Testis (tissue), 3 donors: Measurements from ENCODE around the gene GSC. TPM values are rescaled to one million over a fixed set of nuclear protein-coding genes. Genes with fewer than 3 reads are reported as not detected.

Experiments
- DNase-seq: peaks from one replicate; pipeline ENCODE4 v3.0.0-alpha.2; 2019
- H3K27ac ChIP-seq, 2 donors: fragments of 200-600 bp; sonication (generic); one replicate each; pipeline ENCODE4 v1.5.1; 2019
- H3K27me3 ChIP-seq: fragments of 200-600 bp; sonication (generic); one replicate; pipeline ENCODE4 v1.5.1; 2019
- H3K36me3 ChIP-seq: fragments of 200-600 bp; sonication (generic); one replicate; pipeline ENCODE4 v1.5.1; 2017; ENCODE audit warnings: low read depth; ENCODE audit errors: missing control alignments
- H3K4me1 ChIP-seq: fragments of 200-600 bp; sonication (generic); one replicate; pipeline ENCODE4 v1.5.1; 2019
- H3K4me3 ChIP-seq, 2 donors: fragments of 200-600 bp; sonication (generic); one replicate each; pipeline ENCODE4 v1.5.1; 2017 to 2019
- H3K9me3 ChIP-seq: fragments of 200-600 bp; sonication (generic); one replicate; pipeline ENCODE4 v1.5.1; 2017
- CTCF ChIP-seq, 3 experiments: fragments of 450-650 bp in 2 of 3; fragments of 200-600 bp in 1 of 3; sonication (generic) in 1 of 3; IDR thresholded peaks; one replicate each; pipeline ENCODE4 v1.5.1; 2016 to 2019; ENCODE audit warnings: antibody characterized with exemption in 3 of 3, mild to moderate bottlenecking in 2 of 3, moderate library complexity in 1 of 3
- POLR2A ChIP-seq: fragments of 450-650 bp; IDR thresholded peaks from one replicate; pipeline ENCODE4 v1.6.1; 2017; ENCODE audit warnings: antibody characterized with exemption, mild to moderate bottlenecking, moderate library complexity
- WGBS, 2 donors: methylation state at CpG; one replicate each; pipeline ENCODE4 v1.1.5; 2018; 5-methylcytosine and 5-hydroxymethylcytosine counted together
- intact Hi-C: fragments of 100-400 bp; cut with DNase I; formaldehyde crosslinking; loops from one replicate; pipeline ENCODE4 v1.15.1; 2023; ENCODE audit warnings: low total_unique reads
- polyA plus RNA-seq: library from polyadenylated mRNA; stranded (reverse); fragments of 350-450 nt; fragmentation: Illumina TruSeq; extraction: RNeasy Lipid Tissue Mini Kit (QIAGEN cat#74804); gene quantifications from one replicate; pipeline ENCODE4 v1.2.3, GENCODE V29; 2014; ENCODE audit warnings: low read depth, low replicate concordance; ENCODE audit not compliant: insufficient read depth
- total RNA-seq, 2 donors: library from RNA; depleted of rRNA; stranded (reverse); fragments of >200 nt; gene quantifications; one replicate each; pipeline ENCODE4 v1.2.3, GENCODE V29; 2016

The GSC gene
- total and polyA plus RNA-seq, 3 donors from 2014 or later: 0.51 to 2.0 (median 2.0) TPM

GRCh38 chr14:94775871-94776210, 5.9 kb upstream of the GSC start:
- intact Hi-C loops: no loop called here
- no peak for TF ChIP-seq CTCF (IDR thresholded peaks at IDR 0.05)
- TF ChIP-seq POLR2A: no peak
- no peak overlapping the region for H3K4me3 ChIP-seq
- H3K9me3 ChIP-seq: no peaks in the 10 kb centered on the region
- WGBS, 2 donors: 15 to 17% methylated on average over 2 of the region's 2 CpGs
- H3K36me3 ChIP-seq: no peaks in the 10 kb centered on the region
- no peaks in the 10 kb centered on the region for H3K4me1 ChIP-seq
- no peak for DNase-seq
- H3K27me3 ChIP-seq: peaks cover 8% of the 10 kb centered on the region
- no peak overlapping the region for H3K27ac ChIP-seq

- intact Hi-C loops: no loop called here
- Histone ChIP-seq H3K4me1 (no peaks in the 10 kb centered on the region), H3K9me3 (no peaks in the 10 kb centered on the region), H3K27ac (no peak overlapping the region), H3K4me3 (no peak overlapping the region), H3K27me3 (peaks cover 8% of the 10 kb centered on the region), H3K36me3 (no peaks in the 10 kb centered on the region)
- TF ChIP-seq CTCF (IDR thresholded peaks at IDR 0.05) (no peak), POLR2A (no peak)
- WGBS, 2 donors: 20 to 27% methylated on average over 20 of the region's 20 CpGs
- no peak for DNase-seq
Measured at GRCh38 chr14:94775091-94775870, 5.4 kb upstream of the GSC start.

- peaks cover 6% of the 10 kb centered on the region for H3K4me1 ChIP-seq
- intact Hi-C loops: no loop called here
- 14 to 21% methylated on average over 11 of the region's 11 CpGs for WGBS, 2 donors
- H3K27me3 ChIP-seq: peaks cover 8% of the 10 kb centered on the region
- no peak for TF ChIP-seq CTCF (IDR thresholded peaks at IDR 0.05)
- no peak for TF ChIP-seq POLR2A
- no peaks in the 10 kb centered on the region for H3K36me3 ChIP-seq
- DNase-seq: no peak
- no peaks in the 10 kb centered on the region for H3K9me3 ChIP-seq
- H3K4me3 ChIP-seq: no peak overlapping the region
- H3K27ac ChIP-seq: no peak overlapping the region
Measured at GRCh38 chr14:94774344-94775090, 4.6 kb upstream of the GSC start.

GRCh38 chr14:94773655-94774343, 3.9 kb upstream of the GSC start:
- TF ChIP-seq POLR2A (no peak), CTCF (IDR thresholded peaks at IDR 0.05) (no peak)
- WGBS, 2 donors: 11 to 12% methylated on average over 34 to 36 of the region's 36 CpGs

More at GRCh38 chr14:94773655-94774343, 3.9 kb upstream of the GSC start:
- Histone ChIP-seq H3K4me3 (no peak overlapping the region), H3K36me3 (no peaks in the 10 kb centered on the region), H3K27me3 (peaks cover 8% of the 10 kb centered on the region), H3K27ac (no peak overlapping the region), H3K4me1 (peaks cover 14% of the 10 kb centered on the region), H3K9me3 (no peaks in the 10 kb centered on the region)
- intact Hi-C loops: no loop called here
- no peak for DNase-seq
